Osteocyte (in vitro differentiated cells): ENCODE data around the gene TRMO. TPM values are rescaled to one million over a fixed set of nuclear protein-coding genes. Genes with fewer than 3 reads are reported as not detected.
A peak's percentile ranks its signal among the peaks of the same experiment; 100 is the strongest.

Experiments used
- DNase-seq: peaks from one replicate; pipeline ENCODE4 v3.0.0; 2021; ENCODE audit warnings: mixed read lengths; ENCODE audit not compliant: unreplicated experiment; ENCODE audit errors: extremely low spot score
- H3K27ac Mint-ChIP-seq: one replicate; pipeline ENCODE4 v1.8.0; 2021; ENCODE audit warnings: mild to moderate bottlenecking, mixed read lengths; ENCODE audit not compliant: unreplicated experiment
- H3K27me3 Mint-ChIP-seq: one replicate; pipeline ENCODE4 v1.8.0; 2021; ENCODE audit warnings: mixed read lengths; ENCODE audit not compliant: unreplicated experiment
- H3K36me3 Mint-ChIP-seq: one replicate; pipeline ENCODE4 v1.8.0; 2021; ENCODE audit warnings: mixed read lengths; ENCODE audit not compliant: unreplicated experiment
- H3K4me1 Mint-ChIP-seq: one replicate; pipeline ENCODE4 v1.8.0; 2021; ENCODE audit warnings: mixed read lengths; ENCODE audit not compliant: unreplicated experiment
- H3K4me3 Mint-ChIP-seq: one replicate; pipeline ENCODE4 v1.8.0; 2021; ENCODE audit warnings: mild to moderate bottlenecking, moderate library complexity, mixed read lengths; ENCODE audit not compliant: unreplicated experiment
- H3K9me3 Mint-ChIP-seq: one replicate; pipeline ENCODE4 v1.8.0; 2021; ENCODE audit warnings: mixed read lengths; ENCODE audit not compliant: unreplicated experiment
- total RNA-seq: library from RNA; stranded (reverse); gene quantifications from 2 replicates; pipeline ENCODE4 v1.2.1, GENCODE V29; 2021
- TF ChIP-seq, protein P1 (sequence below): fragments of 200-600 bp; sonication (generic); IDR thresholded peaks from 2 replicates; pipeline ENCODE4 v1.5.0; 2021; ENCODE audit warnings: antibody characterized with exemption, mild to moderate bottlenecking, moderate library complexity

The TRMO gene
- total RNA-seq, 1 donor from 2014 or later = 10.6 TPM

DNA sequence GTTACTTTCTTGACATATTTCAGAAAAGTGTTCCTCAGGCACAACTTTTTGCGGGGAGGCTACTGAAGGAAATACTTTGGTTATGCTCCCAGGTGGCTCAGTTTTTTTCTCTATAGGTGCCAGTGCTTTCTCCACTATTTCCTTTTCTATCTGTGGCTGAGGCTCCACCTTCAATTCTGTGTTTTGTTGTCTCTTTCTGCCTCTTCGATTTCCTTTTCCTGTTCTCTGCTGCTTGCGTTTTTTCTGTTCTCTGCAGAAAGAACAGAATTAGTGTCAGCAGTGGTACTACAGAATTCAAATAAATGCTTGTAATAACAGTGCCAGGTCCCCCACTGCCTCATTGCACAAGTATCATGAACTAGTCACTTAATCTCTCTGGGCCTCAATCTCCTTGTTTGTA lies 8.7 kb upstream of the TRMO start:
- Mint-ChIP-seq H3K4me3 (no peak overlapping the region), H3K36me3 (no peaks in the 10 kb centered on the region), H3K9me3 (no peaks in the 10 kb centered on the region), H3K27me3 (peaks cover 70% of the 10 kb centered on the region), H3K27ac (no peak overlapping the region), H3K4me1 (no peaks in the 10 kb centered on the region)
- DNase-seq = no peak
- TF ChIP-seq, protein P1, sequence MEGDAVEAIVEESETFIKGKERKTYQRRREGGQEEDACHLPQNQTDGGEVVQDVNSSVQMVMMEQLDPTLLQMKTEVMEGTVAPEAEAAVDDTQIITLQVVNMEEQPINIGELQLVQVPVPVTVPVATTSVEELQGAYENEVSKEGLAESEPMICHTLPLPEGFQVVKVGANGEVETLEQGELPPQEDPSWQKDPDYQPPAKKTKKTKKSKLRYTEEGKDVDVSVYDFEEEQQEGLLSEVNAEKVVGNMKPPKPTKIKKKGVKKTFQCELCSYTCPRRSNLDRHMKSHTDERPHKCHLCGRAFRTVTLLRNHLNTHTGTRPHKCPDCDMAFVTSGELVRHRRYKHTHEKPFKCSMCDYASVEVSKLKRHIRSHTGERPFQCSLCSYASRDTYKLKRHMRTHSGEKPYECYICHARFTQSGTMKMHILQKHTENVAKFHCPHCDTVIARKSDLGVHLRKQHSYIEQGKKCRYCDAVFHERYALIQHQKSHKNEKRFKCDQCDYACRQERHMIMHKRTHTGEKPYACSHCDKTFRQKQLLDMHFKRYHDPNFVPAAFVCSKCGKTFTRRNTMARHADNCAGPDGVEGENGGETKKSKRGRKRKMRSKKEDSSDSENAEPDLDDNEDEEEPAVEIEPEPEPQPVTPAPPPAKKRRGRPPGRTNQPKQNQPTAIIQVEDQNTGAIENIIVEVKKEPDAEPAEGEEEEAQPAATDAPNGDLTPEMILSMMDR = no peak

DNA sequence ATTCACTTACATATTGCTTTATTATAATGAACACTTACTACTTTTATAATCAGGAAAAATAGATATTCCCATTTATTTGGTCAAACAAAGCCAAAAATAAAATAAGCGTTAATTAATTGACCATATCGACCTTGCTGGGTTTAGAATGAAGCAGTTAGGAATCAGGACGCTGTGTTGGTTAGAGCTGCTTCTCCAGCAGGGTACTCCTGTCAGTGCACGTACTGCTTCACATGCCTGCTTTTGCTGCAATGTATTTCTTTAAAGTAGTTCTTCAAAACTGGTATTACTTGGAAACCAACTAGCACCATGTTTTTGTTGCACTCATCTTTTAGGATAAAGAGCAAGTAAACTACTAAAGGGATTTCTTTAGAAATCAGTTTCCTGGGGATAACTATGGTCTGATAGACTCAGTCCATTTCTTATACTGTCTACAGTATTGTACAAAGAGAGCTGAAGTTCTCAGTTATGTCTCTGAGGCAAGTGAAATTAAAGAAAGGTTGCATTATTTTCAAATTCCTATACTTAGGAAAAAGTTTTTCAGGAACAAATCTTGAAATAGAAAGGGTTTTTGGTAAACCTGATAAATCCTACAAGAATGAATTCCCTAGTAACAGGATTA lies 6.8 kb upstream of the TRMO start:
- Mint-ChIP-seq H3K9me3 (no peaks in the 10 kb centered on the region), H3K4me3 (no peak overlapping the region), H3K36me3 (no peaks in the 10 kb centered on the region), H3K27ac (no peak overlapping the region), H3K27me3 (peaks cover 54% of the 10 kb centered on the region), H3K4me1 (no peaks in the 10 kb centered on the region)
- TF ChIP-seq, protein P1 = no peak
- DNase-seq = no peak

DNA sequence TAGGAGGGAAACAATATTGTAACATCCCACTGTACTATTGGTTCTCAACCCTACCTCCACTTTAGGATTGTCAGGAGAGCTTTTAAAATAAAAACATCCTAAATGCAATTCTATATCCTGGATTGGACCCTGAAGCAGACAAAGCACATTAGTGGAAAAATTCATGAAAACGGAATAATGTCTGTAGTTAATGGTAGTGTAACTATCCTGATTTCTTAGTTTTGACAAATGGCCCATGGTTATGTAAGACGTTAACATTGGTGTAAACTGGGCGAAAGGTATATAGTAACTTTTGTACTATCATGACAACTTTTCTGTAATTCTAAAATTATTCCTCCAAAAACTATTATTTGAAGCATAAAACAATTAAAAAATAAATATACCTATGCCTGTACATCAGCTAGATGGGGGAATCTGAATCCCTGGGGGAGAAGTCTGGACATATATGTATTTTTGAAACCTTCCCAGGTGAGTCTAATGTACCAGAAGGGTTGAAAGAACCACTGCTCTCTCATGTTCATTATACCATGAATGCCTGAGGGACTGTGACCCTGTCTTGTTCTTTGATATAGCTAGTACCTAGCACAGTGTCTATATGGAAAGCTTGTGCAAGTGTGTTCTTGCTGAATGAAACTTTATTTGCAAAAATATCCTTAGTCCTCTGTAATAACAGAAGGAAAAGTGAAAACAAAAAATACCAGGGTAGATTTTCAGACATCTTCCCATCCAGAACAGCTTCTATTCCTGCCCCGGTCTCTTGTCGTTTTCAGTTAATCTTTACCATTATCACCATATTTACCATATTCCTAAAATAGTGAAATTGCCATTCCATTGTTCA lies 3.4 kb upstream of the TRMO start:
- Mint-ChIP-seq H3K4me1 (peaks cover 18% of the 10 kb centered on the region), H3K27ac (no peak overlapping the region), H3K27me3 (peaks cover 33% of the 10 kb centered on the region), H3K4me3 (no peak overlapping the region), H3K36me3 (no peaks in the 10 kb centered on the region), H3K9me3 (no peaks in the 10 kb centered on the region)
- TF ChIP-seq, protein P1 = no peak
- DNase-seq = no peak

DNA sequence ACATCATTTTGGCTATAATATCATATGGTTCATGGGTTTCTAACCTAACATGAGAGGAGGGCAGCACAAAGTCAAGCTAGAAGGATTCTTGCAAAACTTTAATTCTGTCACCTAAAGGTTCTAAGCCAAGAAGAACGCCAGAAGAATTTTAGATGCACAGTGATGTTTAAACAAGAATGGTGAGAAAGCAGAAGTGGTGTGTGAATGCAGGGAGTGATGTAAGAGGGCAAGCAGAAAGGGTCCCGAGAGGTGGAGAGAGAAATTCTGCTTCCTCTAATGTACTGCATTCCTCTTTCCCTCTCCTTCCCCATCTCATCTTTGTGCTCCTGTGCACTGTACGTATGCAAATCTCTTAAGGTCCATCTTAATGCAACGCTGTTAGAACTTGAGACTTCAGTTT lies 2.1 kb upstream of the TRMO start:
- TF ChIP-seq, protein P1 = no peak
- Mint-ChIP-seq H3K4me3 (no peak overlapping the region), H3K4me1 (peaks cover 18% of the 10 kb centered on the region), H3K9me3 (no peaks in the 10 kb centered on the region), H3K27ac (no peak overlapping the region), H3K27me3 (peaks cover 20% of the 10 kb centered on the region), H3K36me3 (no peaks in the 10 kb centered on the region)
- DNase-seq = no peak

DNA sequence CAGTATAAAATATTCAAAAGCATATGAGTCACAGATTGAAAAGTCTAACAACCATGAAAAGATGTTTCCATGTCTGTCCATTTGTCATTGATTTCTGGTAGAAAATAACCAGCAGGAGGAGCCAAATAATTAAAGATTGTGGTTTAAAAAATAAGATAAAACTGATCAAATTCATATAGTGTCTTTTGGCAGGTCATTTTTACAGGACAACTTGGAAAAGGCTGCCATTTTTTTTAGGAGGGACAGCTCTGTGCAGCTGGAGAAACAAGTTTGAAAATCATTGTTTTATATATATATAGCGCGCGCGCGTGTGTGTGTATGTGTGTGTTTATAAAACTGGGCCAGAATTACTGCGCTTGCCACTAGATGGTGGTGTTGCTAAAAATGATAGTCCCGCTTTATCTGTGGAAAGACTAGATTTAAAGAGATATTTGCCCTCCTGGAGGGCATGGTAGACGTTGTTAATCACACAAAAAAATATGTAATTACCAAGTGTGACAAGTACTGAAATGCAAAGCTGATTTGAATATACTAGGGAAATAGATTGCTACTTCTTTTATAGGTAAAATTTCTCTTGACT lies 1.3 kb upstream of the TRMO start:
- no peaks in the 10 kb centered on the region for H3K9me3 Mint-ChIP-seq
- DNase-seq = peak; percentile 88
- H3K27me3 Mint-ChIP-seq = peaks cover 14% of the 10 kb centered on the region
- TF ChIP-seq, protein P1 = peak; percentile 92
- peak overlapping the region; percentile 70 for H3K4me3 Mint-ChIP-seq
- no peaks in the 10 kb centered on the region for H3K36me3 Mint-ChIP-seq
- H3K4me1 Mint-ChIP-seq = peaks cover 20% of the 10 kb centered on the region
- H3K27ac Mint-ChIP-seq = peak overlapping the region; percentile 82
